Stimulated activated CD8-positive, alpha-beta memory T cell treated with anti-CD3 and anti-CD28 coated beads, Interleukin-2, amount 100 ng/mL, for 48 hours (primary cell): ENCODE data around the gene ZNF248.

ENCODE experiments used
- DNase-seq, 2 donors: peaks; one replicate each; pipeline ENCODE4 v3.0.0-alpha.2; 2020; ENCODE audit warnings: low read depth in 2 of 2

ZNF248 gene

DNA sequence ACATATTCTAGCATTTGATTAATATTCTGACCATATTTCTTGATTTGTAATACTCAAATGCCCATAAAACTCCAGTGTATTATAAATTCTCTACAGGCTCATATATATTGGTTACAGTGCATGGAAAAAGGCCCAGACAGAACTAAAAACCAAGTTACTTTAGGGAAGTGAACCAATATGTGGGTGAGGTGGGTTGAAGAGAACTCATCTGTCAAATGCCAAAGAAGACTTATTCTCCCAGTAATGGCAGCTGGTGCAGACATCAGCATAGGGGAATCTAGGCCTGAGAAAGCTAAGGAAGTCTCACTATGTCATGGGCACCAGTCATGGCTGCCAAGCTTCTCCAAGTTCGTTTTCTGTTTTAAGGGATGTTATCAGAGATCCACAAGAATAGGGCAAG lies 30.6 kb downstream of the ZNF248 start:
- DNase-seq = no peak

DNA sequence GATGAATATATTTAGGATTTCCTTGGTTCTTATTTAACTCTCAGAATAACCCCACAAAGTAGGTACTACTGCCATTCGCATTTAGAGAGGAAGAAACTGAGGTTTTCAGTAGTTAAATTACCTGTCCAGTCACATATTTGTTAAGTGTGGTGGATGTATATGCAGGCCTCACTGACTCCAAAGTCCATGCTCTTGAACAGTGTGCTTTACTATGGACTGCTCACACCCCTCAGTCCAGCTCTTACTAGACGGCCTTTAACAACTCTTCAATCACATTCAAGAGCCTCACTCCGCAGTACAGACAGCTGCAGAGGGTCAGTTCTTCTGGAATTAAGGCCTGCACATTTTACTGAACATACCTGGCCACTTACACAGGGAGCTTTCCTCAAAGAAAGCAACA lies 36.2 kb downstream of the ZNF248 start:
- no peak for DNase-seq

- no peak for DNase-seq
Measured at GRCh38 chr10:37819797-37820196, 37.6 kb downstream of the ZNF248 start.

DNA sequence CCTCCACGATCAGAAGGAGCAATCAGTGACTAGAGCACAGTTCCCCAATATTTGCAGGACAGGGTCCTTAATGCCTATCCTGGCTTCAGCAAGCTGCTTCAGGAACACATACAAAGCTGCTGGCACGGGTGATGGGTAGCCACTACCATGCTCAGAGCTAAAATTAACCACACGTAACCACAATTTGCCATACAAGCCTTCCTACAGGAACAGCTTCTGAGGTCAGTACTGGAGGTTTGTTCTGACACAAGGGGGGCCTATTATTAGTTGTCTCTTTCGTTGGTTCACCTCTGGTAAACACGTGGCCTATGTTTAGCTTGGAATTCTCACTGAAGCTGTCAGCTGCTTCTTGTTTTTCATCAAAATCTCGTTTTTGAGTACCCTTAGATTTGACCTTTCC lies 41.1 kb downstream of the ZNF248 start:
- no peak for DNase-seq

- no peak for DNase-seq
Measured at GRCh38 chr10:37813763-37814162, 43.6 kb downstream of the ZNF248 start.

DNA sequence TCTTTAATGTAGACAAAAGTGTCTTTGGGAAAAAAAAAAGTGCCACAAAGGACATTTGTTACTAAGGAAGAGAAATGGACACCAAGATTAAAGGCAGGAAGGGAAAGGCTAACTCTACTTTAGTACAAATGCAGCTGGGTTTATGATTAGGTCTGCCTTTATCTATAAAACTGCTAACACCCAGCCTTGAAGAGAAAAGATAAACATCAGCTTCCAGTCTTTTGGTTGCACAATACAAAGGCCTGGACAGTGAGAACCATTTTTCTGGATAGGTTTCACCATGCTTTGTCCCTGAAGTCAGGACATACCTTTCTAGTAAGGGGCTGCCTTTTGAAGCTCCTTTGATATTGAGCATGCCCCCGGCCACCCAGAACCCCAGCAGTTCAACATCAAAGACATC lies 45.1 kb downstream of the ZNF248 start:
- DNase-seq = no peak

DNA sequence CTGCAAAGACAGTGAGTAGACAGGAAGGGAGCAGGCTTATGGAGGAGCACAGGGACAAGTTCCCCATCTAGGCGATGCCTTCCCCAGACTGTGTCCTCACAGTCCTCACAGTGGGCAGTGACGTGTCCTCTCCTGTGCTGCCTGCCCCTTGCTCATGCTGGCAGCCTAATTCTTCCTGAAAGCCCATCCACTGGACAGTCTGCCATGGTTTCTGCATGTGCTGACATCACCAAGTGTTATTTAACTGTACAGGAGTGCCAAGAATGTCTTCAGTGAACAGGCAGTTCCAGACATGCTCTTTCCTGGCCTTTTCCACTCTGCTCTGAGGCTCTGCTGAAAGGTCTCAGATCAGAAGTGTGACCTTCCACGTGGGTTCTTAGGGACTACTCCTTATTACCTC lies 54.1 kb downstream of the ZNF248 start:
- no peak for DNase-seq

DNA sequence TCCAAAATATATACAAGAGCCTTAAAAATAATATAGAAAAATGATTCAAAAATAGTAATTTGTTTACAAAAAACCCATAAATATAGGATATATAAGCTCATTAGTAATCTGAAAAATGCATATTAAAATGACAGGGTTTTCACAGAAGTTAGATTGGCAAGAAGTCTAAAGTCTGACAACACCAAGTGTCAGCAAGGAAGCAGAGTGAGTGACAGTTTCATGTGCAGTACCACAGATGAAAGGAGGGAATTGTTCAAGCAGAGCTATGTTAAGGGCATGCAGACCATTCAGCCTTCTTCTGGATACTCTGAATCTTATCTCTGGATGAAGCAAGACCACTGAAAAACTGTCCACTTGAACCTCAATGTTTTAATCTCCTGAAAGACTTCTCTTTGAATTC lies 55.9 kb downstream of the ZNF248 start:
- no peak for DNase-seq

GRCh38 chr10:37794305-37794976 lies 63.0 kb downstream of the ZNF248 start:
- no peak for DNase-seq

DNA sequence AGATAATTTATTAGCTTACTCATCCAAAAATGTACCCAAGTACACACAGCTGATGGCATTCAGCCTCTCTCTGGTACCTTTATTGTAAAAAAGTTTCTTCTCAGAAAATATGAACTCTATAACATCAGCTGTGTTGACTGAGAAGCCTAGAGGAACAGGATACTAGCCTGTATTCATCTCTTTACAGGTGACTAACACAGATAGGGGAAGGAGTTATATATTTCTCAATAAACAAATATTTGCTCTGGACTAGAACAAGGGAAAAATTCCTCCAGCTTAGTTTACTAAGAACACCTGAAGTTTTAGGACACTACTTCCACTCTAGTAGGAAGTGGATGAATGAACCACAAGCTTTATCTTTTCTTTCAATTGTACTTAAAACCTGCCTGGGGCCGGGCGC lies 67.8 kb downstream of the ZNF248 start:
- DNase-seq = no peak

DNA sequence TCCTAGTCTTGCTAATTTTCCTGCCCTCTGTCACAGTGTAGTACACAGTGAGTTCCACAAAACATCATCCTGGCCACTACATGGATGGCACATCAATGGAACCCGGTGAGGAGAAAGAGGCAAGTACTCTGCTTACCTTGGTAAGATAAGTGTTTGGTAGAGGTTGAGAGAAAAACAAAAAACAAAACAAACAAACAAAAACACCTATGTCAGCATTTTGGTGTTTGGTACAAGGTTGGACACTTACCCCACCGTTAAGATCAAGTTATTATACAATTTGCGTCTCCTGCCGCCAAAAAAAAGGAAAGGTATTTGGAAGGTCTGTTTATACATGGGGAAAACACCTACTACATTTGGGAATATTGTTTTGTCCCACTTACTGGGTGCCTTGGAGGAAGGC lies 72.7 kb downstream of the ZNF248 start:
- no peak for DNase-seq

GRCh38 chr10:37780536-37780935 lies 76.9 kb downstream of the ZNF248 start:
- DNase-seq = no peak

DNA sequence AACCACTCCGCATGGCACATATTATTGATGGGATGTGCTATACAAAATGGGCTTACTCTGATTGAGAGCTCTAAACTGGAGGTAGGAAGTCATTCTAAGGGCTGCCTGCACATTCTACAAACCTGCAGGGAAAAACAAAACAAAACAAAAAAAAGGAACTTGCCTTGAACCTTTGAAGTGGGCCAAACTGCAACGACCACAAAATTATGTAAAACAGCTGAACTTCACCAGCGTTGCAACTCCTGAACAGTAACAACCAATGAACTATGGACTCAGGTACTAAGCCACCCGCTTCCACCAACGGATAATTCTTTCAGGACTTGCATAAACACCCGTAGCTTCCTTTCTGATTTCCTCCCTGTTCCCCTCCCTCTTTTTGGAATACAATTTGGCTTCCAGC lies 80.4 kb downstream of the ZNF248 start:
- no peak for DNase-seq

GRCh38 chr10:37775612-37776011 lies 81.8 kb downstream of the ZNF248 start:
- no peak for DNase-seq

- DNase-seq = no peak
Measured at GRCh38 chr10:37774351-37774750, 83.1 kb downstream of the ZNF248 start.

GRCh38 chr10:37765216-37765615 lies 92.2 kb downstream of the ZNF248 start:
- DNase-seq = no peak

- no peak for DNase-seq
Measured at GRCh38 chr10:37763132-37763531, 94.3 kb downstream of the ZNF248 start.

- no peak for DNase-seq
Measured at GRCh38 chr10:37762287-37762686, 95.1 kb downstream of the ZNF248 start.

GRCh38 chr10:37760817-37761216 lies 96.6 kb downstream of the ZNF248 start:
- DNase-seq = no peak

- no peak for DNase-seq
Measured at GRCh38 chr10:37758074-37758473, 99.3 kb downstream of the ZNF248 start.

DNA sequence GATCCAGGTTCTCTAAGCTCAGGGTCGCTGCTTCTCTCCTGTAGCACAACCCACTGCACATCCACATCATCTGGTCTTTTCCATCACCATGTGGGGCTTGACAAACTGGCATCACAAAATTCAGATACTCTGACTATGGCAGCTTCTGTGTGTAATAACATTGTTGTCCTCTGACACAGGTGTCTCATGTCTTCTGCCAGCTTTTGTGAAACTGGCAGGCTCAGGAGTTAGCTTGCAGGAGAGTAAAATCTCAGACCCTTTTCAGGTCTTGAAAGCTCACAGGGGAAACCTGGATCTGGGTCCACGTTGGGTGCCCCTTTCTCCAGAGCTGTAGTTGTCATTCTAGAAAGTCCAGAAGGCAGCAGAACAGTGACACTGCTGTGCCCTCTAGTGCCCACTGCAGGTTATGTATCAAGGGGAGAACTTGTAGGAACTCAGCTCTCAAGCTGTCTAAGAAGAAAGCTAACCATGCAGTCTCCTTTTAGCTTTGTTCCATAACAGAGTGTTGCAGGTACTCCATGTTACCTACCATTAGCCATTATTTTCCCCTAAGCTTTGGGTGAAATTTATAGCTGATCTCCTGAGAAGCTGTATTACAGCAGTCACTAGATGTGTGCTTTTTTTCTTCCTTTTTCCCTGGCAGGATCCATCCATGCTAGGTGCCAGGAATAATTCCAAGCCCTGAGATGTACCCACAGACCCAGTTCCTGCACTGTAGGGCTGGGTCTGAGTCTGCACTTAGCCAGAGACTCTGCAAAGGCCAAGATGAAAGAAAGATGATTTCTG lies 102.7 kb downstream of the ZNF248 start:
- DNase-seq = no peak

DNA sequence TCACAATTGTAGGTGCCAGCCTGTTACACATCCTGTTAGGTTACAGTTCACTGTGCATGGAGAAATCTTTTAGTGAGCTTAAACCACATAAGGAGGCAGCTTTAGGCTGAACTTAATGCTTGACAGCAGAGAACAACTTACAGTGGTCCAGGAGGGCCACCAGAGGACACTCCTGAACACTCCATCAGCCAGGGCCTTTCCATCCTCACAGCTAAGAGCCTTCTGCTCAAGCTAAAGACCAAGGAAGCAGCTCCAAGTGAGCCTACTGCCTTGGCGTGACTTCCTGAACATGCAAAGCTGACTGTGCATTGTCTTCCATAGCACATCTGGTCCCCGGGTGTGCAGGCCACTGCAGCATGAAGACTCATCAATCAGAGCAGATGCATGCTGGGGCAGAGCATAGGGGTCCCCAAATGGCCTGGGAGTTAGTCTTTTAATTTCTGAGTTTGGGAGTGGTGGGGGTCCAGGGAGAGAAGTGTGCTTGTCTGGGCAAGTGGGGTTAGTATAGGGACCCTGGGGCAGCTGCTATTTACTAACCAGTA lies 105.0 kb downstream of the ZNF248 start:
- no peak for DNase-seq

GRCh38 chr10:37748170-37748569 lies 109.2 kb downstream of the ZNF248 start:
- no peak for DNase-seq
